ENCODE measurements around the gene WNT10A. TPM values are rescaled to one million over a fixed set of nuclear protein-coding genes. Genes with fewer than 3 reads are reported as not detected.

The WNT10A gene
- total and polyA plus RNA-seq, 2 of the 8 experiments (the other 6 are each of a cell fraction or from before 2014, with no cell fraction given): 0.05 TPM; not detected in 1

DNA sequence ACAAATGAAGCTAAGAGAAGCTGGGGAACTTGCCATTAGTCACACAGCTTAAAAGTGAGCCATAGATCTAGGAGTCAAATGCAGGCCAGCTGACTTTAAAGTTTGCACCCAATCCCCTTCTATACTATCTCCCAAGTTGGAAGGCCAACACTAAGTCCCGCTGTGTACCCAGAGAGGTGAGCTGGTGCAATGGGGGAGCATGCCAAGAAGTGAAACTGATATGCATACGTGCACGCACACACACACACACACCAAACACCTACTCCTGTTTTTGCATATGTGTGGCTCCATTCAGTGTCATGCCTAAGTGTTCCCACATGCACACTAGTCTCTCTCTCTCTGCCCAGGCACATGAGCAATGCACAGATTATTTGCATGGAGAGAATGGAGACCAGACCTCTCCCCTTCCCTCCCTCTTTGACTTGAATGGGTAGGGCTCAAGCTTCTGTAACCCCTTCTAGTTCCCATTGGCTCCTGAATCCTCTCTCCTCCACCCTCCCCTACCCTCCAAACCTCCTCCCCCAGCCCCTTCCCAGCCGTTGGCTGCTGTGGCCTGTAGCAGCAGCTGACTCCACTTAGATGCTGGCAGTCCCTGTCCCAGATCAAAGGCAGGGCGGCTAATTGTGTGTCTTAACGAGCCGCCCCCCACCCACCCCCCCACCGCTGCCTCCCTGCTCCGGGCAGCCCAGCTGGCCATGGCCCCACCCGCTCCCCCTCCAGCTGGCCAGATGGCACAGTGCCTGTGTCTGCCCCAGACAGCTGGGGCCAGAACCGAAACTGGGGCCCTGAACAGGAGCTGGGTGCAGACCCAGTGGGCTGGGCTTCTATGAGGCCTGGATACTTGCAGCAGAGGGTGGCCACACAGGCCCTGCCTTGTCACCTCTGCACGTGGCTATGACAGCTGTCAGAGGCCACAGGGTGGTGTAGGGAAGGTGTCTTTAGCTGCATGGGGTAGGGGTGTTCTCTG is 5.6 kb downstream of the WNT10A start:
- Histone ChIP-seq H3K9me3 (ENCODE audit: insufficient read depth in 2 of 2, low read depth in 1 of 2, low read length in 1 of 2) (no peaks in the 10 kb centered on the region), H2AK5ac (ENCODE audit: low read depth, low read length) (no peak overlapping the region), H3K4me1 (replicated peaks in 1 of 4; ENCODE audit: control insufficient read depth in 3 of 4, insufficient read depth in 4 of 4, low read length in 3 of 4) (peaks cover 0 to 4% (median 2%) of the 10 kb centered on the region in 4 experiments; a peak in 4 of 7 replicates), H2BK5ac (ENCODE audit: low read depth, low read length) (no peak overlapping the region), H4K20me1 (replicated peaks in 1 of 2; ENCODE audit: control insufficient read depth in 1 of 2, insufficient read depth in 2 of 2, low read length in 2 of 2) (peaks cover 5 to 30% of the 10 kb centered on the region in 2 experiments), H3K18ac (ENCODE audit: extremely low read depth, low read length) (no peak overlapping the region), H3K4me2 (ENCODE audit: insufficient read depth in 1 of 2, low read depth in 2 of 2, low read length in 2 of 2) (no peak overlapping the region), H3K23ac (ENCODE audit: insufficient read length) (no peak overlapping the region), H2BK12ac (ENCODE audit: low read depth, low read length) (no peak overlapping the region), H3K36me3 (ENCODE audit: control insufficient read depth in 2 of 4, insufficient read depth in 4 of 4, low read length in 3 of 4) (peaks cover 0 to 4% (median 0%) of the 10 kb centered on the region in 4 experiments; a peak in 1 of 8 replicates), H3K27ac (ENCODE audit: low read depth, low read length) (no peak overlapping the region), H3K4me3 (ENCODE audit: extremely low read depth in 1 of 4, insufficient read depth in 2 of 4, low read depth in 3 of 4, low read length in 4 of 4) (no peak overlapping the region), H4K5ac (ENCODE audit: insufficient read length, low read depth, low read length) (no peak overlapping the region), H3K14ac (ENCODE audit: insufficient read length) (no peak overlapping the region), H3K23me2 (ENCODE audit: low read depth, low read length) (peaks cover 2% of the 10 kb centered on the region; the same call in 1 of the 2 replicates), H4K91ac (replicated peaks; ENCODE audit: insufficient read length, low read length) (no peak overlapping the region), H2BK20ac (ENCODE audit: low read length) (no peak overlapping the region), H2AFZ (ENCODE audit: low read length) (no peak overlapping the region), H2BK120ac (replicated peaks; ENCODE audit: low read depth, low read length) (no peak overlapping the region), H3K79me1 (ENCODE audit: low read depth, low read length) (no peaks in the 10 kb centered on the region; the same call in 1 of the 2 replicates), H3K56ac (replicated peaks; ENCODE audit: insufficient read length, low read depth, low read length) (no peak overlapping the region), H3K79me2 (ENCODE audit: control insufficient read depth in 1 of 2, insufficient read depth in 2 of 2, low read length in 2 of 2) (no peaks in the 10 kb centered on the region), H3K9ac (replicated peaks in 1 of 4; ENCODE audit: extremely low read depth in 1 of 4, low read depth in 3 of 4, low read length in 3 of 4) (no peak overlapping the region), H3K27me3 (replicated peaks in 1 of 4; ENCODE audit: control insufficient read depth in 3 of 4, extremely low read depth in 1 of 4, insufficient read depth in 3 of 4, low read length in 3 of 4) (peaks cover 76 to 93% (median 90%) of the 10 kb centered on the region in 4 experiments), H3K4ac (replicated peaks; ENCODE audit: insufficient read length, low read depth, low read length) (no peak overlapping the region), H2BK15ac (ENCODE audit: low read length) (no peak overlapping the region), H4K8ac (ENCODE audit: extremely low read depth, insufficient read depth, low read length) (no peak overlapping the region)
- CTCF ChIA-PET (ENCODE audit: partially characterized antibody): interaction anchor here (1.0 to 21.8 kb wide), 11 partner anchors 5 to 116 kb away, joined by 3 to 783 read pairs (median 11); partner anchors contain the start of genes FEV and WNT10A
- POLR2A ChIA-PET (ENCODE audit: partially characterized antibody): interaction anchor here (0.9 to 1.7 kb wide), 2 partner anchors 12 to 177 kb away, joined by 3 to 4 read pairs; no protein-coding TSS in a partner anchor
- TF ChIP-seq CHD1 (IDR thresholded peaks at IDR 0.05; ENCODE audit: low read depth, low read length) (no peak), POLR2AphosphoS5 (IDR thresholded peaks at IDR 0.05; ENCODE audit: low read depth, low read length) (no peak), SP2 (IDR thresholded peaks at IDR 0.05; ENCODE audit: low read length) (no peak), MAFK (IDR thresholded peaks at IDR 0.05; ENCODE audit: low read depth, low read length) (no peak), ASH2L (IDR thresholded peaks at IDR 0.05; ENCODE audit: low read length) (no peak), SIN3A (conservative IDR thresholded peaks at IDR 0.05 in 1 of 2, IDR thresholded peaks at IDR 0.05 in 1 of 2; ENCODE audit: low read depth in 1 of 2, low read length in 2 of 2) (no peak), RBBP5 (IDR thresholded peaks at IDR 0.05; ENCODE audit: borderline replicate concordance, low read depth, low read length) (no peak)
- TF ChIP-seq, protein P1, sequence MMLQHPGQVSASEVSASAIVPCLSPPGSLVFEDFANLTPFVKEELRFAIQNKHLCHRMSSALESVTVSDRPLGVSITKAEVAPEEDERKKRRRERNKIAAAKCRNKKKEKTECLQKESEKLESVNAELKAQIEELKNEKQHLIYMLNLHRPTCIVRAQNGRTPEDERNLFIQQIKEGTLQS (IDR thresholded peaks at IDR 0.05; ENCODE audit: insufficient read depth, low read depth, low read length): no peak
- FAIRE-seq (no peak), DNase-seq (ENCODE audit: low read depth in 1 of 2, low spot score in 2 of 2) (no peak)
- 77% methylated on average over 7 of the region's 12 CpGs; no CpG with 5 or more reads in 1 of the 2 experiments for WGBS, 2 experiments (ENCODE audit: extremely low coverage in 1 of 2, insufficient coverage in 1 of 2, insufficient read length in 1 of 2, insufficient replicate concordance in 2 of 2, low coverage in 1 of 2, low lambda C conversion rate in 2 of 2, missing lambda C conversion rate in 1 of 2)

Measured in H1 (cell line).